SK-N-MC (cell line): ENCODE results near the gene KIAA1210.

Experiments used
- EZH2 ChIP-seq: fragments of 200-600 bp; sonication (generic); IDR thresholded peaks from one replicate; pipeline ENCODE4 v1.6.1; 2017; ENCODE audit warnings: antibody characterized with exemption
- FOXP2 ChIP-seq: optimal IDR thresholded peaks from 2 replicates; pipeline ENCODE3; 2011; ENCODE audit warnings: mild to moderate bottlenecking, moderate library complexity; ENCODE audit not compliant: insufficient read depth; ENCODE audit errors: extremely low read length, control extremely low read depth
- POLR2AphosphoS5 ChIP-seq: IDR thresholded peaks from 2 replicates; pipeline ENCODE4 v1.6.1; 2012; ENCODE audit warnings: mild to moderate bottlenecking, low read depth, low read length, borderline replicate concordance

DNA sequence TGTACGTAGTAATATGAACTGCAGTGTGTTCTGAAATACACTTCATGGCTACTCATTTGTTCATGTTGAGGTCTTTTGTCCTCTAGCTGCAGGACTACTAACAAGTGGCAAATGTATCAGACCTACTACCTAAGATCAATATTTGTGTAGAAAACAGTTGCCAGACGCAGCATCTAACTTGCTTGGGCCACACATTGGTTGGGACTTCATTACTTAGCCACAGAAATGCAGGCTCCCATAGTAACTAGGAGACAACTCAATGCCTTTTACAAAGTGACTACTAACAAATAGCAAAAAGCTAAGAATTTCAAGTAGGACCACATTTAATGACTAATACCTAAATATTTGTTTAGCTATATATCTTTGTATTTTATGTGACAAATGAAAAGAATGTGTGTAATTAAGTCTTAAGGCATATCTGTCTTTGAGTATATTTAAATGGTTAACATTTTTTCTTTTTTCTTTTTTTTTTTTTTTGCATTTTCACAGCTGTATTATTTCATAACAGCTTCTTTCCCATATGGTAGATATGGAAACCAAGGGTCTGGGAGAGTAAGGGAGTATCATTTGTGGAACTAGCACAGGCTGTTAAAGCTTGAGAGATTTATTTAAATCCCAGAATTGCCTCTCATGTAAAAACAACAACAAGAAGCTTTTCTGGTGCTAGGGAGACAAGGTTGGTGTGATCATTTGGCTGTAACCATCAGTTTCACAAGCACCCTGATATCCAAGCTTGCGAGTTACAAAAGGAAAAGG is 52.2 kb downstream of the KIAA1210 start:
- TF ChIP-seq EZH2 (no peak), POLR2AphosphoS5 (no peak), FOXP2 (no peak)
